Loucy (cell line): ENCODE measurements around the gene MARK3.

ENCODE experiments used
- EZH2phosphoT487 ChIP-seq: fragments of 200-600 bp; IDR thresholded peaks from 2 replicates; pipeline ENCODE4 v1.6.1; 2018; ENCODE audit warnings: antibody characterized with exemption, mild to moderate bottlenecking, moderate library complexity, borderline replicate concordance
- TF ChIP-seq, protein P1 (sequence below): fragments of 200-600 bp; sonication (generic); conservative IDR thresholded peaks from 2 replicates; pipeline ENCODE4 v1.5.1; 2014; ENCODE audit warnings: mild to moderate bottlenecking, antibody characterized with exemption, low read length

DNA sequence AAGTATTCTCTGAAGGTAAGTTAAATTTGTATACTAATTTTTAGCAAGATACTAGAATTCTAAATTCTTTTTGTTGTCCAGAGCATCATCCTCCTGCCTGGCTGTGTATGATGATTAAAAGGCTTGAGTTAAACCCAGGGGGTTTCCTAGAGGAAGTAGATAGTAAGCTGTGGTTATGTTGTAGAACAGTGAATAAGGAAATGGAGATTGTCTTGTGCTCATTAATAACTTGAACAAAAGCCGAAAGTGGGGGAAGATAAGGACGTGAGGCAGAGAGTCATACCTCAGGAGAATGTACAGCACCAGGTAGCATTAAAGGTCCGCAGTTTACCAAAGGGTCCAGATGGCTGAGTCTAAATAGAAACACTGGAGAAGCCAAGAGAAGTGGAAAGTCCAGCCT lies 95.4 kb downstream of the MARK3 start:
- TF ChIP-seq, protein P1, sequence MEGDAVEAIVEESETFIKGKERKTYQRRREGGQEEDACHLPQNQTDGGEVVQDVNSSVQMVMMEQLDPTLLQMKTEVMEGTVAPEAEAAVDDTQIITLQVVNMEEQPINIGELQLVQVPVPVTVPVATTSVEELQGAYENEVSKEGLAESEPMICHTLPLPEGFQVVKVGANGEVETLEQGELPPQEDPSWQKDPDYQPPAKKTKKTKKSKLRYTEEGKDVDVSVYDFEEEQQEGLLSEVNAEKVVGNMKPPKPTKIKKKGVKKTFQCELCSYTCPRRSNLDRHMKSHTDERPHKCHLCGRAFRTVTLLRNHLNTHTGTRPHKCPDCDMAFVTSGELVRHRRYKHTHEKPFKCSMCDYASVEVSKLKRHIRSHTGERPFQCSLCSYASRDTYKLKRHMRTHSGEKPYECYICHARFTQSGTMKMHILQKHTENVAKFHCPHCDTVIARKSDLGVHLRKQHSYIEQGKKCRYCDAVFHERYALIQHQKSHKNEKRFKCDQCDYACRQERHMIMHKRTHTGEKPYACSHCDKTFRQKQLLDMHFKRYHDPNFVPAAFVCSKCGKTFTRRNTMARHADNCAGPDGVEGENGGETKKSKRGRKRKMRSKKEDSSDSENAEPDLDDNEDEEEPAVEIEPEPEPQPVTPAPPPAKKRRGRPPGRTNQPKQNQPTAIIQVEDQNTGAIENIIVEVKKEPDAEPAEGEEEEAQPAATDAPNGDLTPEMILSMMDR, result no peak
- no peak for TF ChIP-seq EZH2phosphoT487
